SK-N-SH (cell line): Measurements from ENCODE around the gene ARHGEF28. TPM values are rescaled to one million over a fixed set of nuclear protein-coding genes. Genes with fewer than 3 reads are reported as not detected.

Experiments
- CTCF ChIA-PET: fragments of 300-600, 350-600 bp; formaldehyde crosslinking; extraction: SDS; loops from one replicate; lab custom pipeline; 2021; lab: Yijun Ruan, JAX
- POLR2A ChIA-PET: fragments of 350-600 bp; sonication (Branson Sonifier 250); formaldehyde crosslinking; extraction: SDS; loops from one replicate; lab custom pipeline; 2020; ENCODE audit warnings: antibody characterized with exemption, inconsistent platforms; lab: Yijun Ruan, JAX
- DNase-seq: peaks from one replicate; pipeline ENCODE4 v3.0.0; 2012
- H2AFZ ChIP-seq: fragments of 200-600 bp; sonication (generic); 2 replicates; pipeline ENCODE4 v1.8.1; 2016; ENCODE audit warnings: antibody characterized with exemption, mild to moderate bottlenecking, low read depth
- H3F3A ChIP-seq: fragments of 200-600 bp; sonication (generic); replicated peaks from 2 replicates; pipeline ENCODE3; 2016; ENCODE audit warnings: antibody characterized with exemption, mild to moderate bottlenecking; ENCODE audit not compliant: insufficient read depth
- H3K27ac ChIP-seq, 2 experiments: fragments of 200-500 bp in 1 of 2; fragments of 200-600 bp in 1 of 2; sonication (Bioruptor generic) in 1 of 2; sonication (generic), shearing (Covaris generic) in 1 of 2; 2 replicates each; pipeline versions ENCODE4 v1.5.1 to v1.6.1; 2014 to 2016; ENCODE audit warnings: low read depth in 2 of 2, inconsistent platforms in 1 of 2, low read length in 1 of 2, mild to moderate bottlenecking in 1 of 2, mixed read lengths in 1 of 2
- H3K27me3 ChIP-seq: fragments of 200-600 bp; sonication (generic), shearing (Covaris generic); 2 replicates; pipeline ENCODE4 v1.6.1; 2016; ENCODE audit warnings: mixed run types; ENCODE audit not compliant: insufficient read depth
- H3K36me3 ChIP-seq, 2 experiments: fragments of 200-500 bp in 1 of 2; fragments of 200-600 bp in 1 of 2; sonication (Bioruptor generic) in 1 of 2; sonication (generic) in 1 of 2; replicated peaks in 1 of 2; 2 replicates each; pipeline versions ENCODE3 to v1.5.1; 2014 to 2016; ENCODE audit warnings: low read length in 1 of 2, mild to moderate bottlenecking in 1 of 2; ENCODE audit not compliant: insufficient read depth in 2 of 2, control insufficient read depth in 1 of 2
- H3K4me1 ChIP-seq, 2 experiments: fragments of 200-500 bp in 1 of 2; fragments of 200-600 bp in 1 of 2; sonication (Bioruptor generic) in 1 of 2; sonication (generic), shearing (Covaris generic) in 1 of 2; 2 replicates each; pipeline versions ENCODE4 v1.5.1 to v1.6.1; 2014 to 2016; ENCODE audit warnings: low read depth in 1 of 2, low read length in 1 of 2, mixed run types in 1 of 2; ENCODE audit not compliant: insufficient read depth in 2 of 2, control insufficient read depth in 1 of 2
- H3K4me2 ChIP-seq: fragments of 200-600 bp; sonication (generic), shearing (Covaris generic); 2 replicates; pipeline ENCODE4 v1.6.1; 2017; ENCODE audit warnings: mixed run types
- H3K4me3 ChIP-seq, 2 experiments: fragments of 200-500 bp in 1 of 2; fragments of 200-600 bp in 1 of 2; sonication (Bioruptor generic) in 1 of 2; sonication (generic), shearing (Covaris generic) in 1 of 2; 2 replicates each; pipeline versions ENCODE4 v1.5.1 to v1.8.1; 2014 to 2016; ENCODE audit warnings: low read depth in 2 of 2, inconsistent platforms in 1 of 2, low read length in 1 of 2, mild to moderate bottlenecking in 1 of 2, mixed read lengths in 1 of 2, moderate library complexity in 1 of 2
- H3K79me2 ChIP-seq: fragments of 200-600 bp; sonication (generic); 2 replicates; pipeline ENCODE4 v1.8.1; 2017; ENCODE audit warnings: mild to moderate bottlenecking; ENCODE audit not compliant: insufficient read depth
- H3K9ac ChIP-seq: fragments of 200-600 bp; sonication (generic); 2 replicates; pipeline ENCODE4 v1.6.1; 2017; ENCODE audit warnings: mixed run types
- H3K9me2 ChIP-seq: fragments of 200-600 bp; sonication (generic); 2 replicates; pipeline ENCODE4 v1.6.1; 2017; ENCODE audit warnings: mixed run types
- H3K9me3 ChIP-seq: fragments of 200-600 bp; sonication (generic); 2 replicates; pipeline ENCODE4 v1.6.1; 2017; ENCODE audit warnings: mixed run types, mild to moderate bottlenecking, moderate library complexity
- H4K20me1 ChIP-seq: fragments of 200-600 bp; sonication (generic); 2 replicates; pipeline ENCODE4 v1.6.1; 2017; ENCODE audit warnings: mild to moderate bottlenecking, mixed run types; ENCODE audit not compliant: insufficient read depth
- CHD2 ChIP-seq: fragments of 150-350 bp; IDR thresholded peaks from 2 replicates; pipeline ENCODE4 v1.6.1; 2018; ENCODE audit warnings: low read length; ENCODE audit not compliant: partially characterized antibody
- ELF1 ChIP-seq: IDR thresholded peaks from 2 replicates; pipeline ENCODE4 v1.4.0; 2012
- EZH2phosphoT487 ChIP-seq: fragments of 200-600 bp; sonication (generic); IDR thresholded peaks from 2 replicates; pipeline ENCODE4 v1.6.1; 2017; ENCODE audit warnings: low read depth, mixed run types, mild to moderate bottlenecking, antibody characterized with exemption, moderate library complexity, borderline replicate concordance
- FOXJ3 ChIP-seq: sonication (generic); formaldehyde crosslinking; IDR thresholded peaks from 2 replicates; pipeline ENCODE4 v1.5.1; 2020; ENCODE audit warnings: mild to moderate bottlenecking, missing genetic modification reagents
- GATA2 ChIP-seq: sonication (generic); formaldehyde crosslinking; IDR thresholded peaks from 2 replicates; pipeline ENCODE4 v1.5.0; 2020; ENCODE audit warnings: mild to moderate bottlenecking, missing genetic modification reagents
- JUND ChIP-seq: IDR thresholded peaks from 2 replicates; pipeline ENCODE4 v1.4.0; 2012
- MXI1 ChIP-seq: IDR thresholded peaks from 2 replicates; pipeline ENCODE4 v1.6.1; 2012; ENCODE audit warnings: mild to moderate bottlenecking, low read depth, low read length, improper control_type of control experiment
- NFIC ChIP-seq: IDR thresholded peaks from 2 replicates; pipeline ENCODE4 v1.4.0; 2012; ENCODE audit warnings: borderline replicate concordance
- RAD21 ChIP-seq: IDR thresholded peaks from 2 replicates; pipeline ENCODE4 v1.6.1; 2012; ENCODE audit warnings: mild to moderate bottlenecking, low read length
- SIN3A ChIP-seq: IDR thresholded peaks from 2 replicates; pipeline ENCODE4 v1.6.1; 2012; ENCODE audit warnings: low read depth, mild to moderate bottlenecking, low read length, moderate library complexity, borderline replicate concordance
- TAF1 ChIP-seq: IDR thresholded peaks from 2 replicates; pipeline ENCODE4 v1.6.1; 2012; ENCODE audit warnings: low read depth, mild to moderate bottlenecking, low read length, moderate library complexity, borderline replicate concordance
- TCF12 ChIP-seq: IDR thresholded peaks from 2 replicates; pipeline ENCODE4 v1.4.0; 2012
- TEAD4 ChIP-seq: IDR thresholded peaks from 2 replicates; pipeline ENCODE4 v1.4.0; 2012; ENCODE audit warnings: mild to moderate bottlenecking, borderline replicate concordance; ENCODE audit not compliant: insufficient read depth
- YY1 ChIP-seq: IDR thresholded peaks from 2 replicates; pipeline ENCODE4 v1.4.0; 2012; ENCODE audit warnings: low read depth, mild to moderate bottlenecking
- WGBS: methylation state at CpG from one replicate; pipeline ENCODE4 v1.1.6; 2017; ENCODE audit warnings: low lambda C conversion rate; 5-methylcytosine and 5-hydroxymethylcytosine counted together
- polyA plus RNA-seq, 3 experiments: library from polyadenylated mRNA; depleted of rRNA; stranded (reverse); fragments of >200 nt; gene quantifications; 2 replicates each; pipeline ENCODE4 v1.2.3, GENCODE V29; 2012
- TF ChIP-seq, protein P1 (sequence below): IDR thresholded peaks from 2 replicates; pipeline ENCODE4 v1.4.0; 2012; ENCODE audit warnings: low read depth
- TF ChIP-seq, protein P2 (sequence below): fragments of 200-600 bp; sonication (generic); IDR thresholded peaks from 2 replicates; pipeline ENCODE4 v1.6.1; 2017; ENCODE audit warnings: antibody characterized with exemption, mild to moderate bottlenecking, moderate library complexity
- TF ChIP-seq, protein P3 (sequence below): IDR thresholded peaks from 2 replicates; pipeline ENCODE4 v1.4.0; 2012; ENCODE audit warnings: low read depth, borderline replicate concordance
- TF ChIP-seq, protein P4 (sequence below): fragments of 150-350 bp; IDR thresholded peaks from 2 replicates; pipeline ENCODE4 v1.6.1; 2017; ENCODE audit warnings: antibody characterized with exemption, low read length, low read depth, borderline replicate concordance
- TF ChIP-seq, protein P5 (sequence below): IDR thresholded peaks from 2 replicates; pipeline ENCODE4 v1.6.1; 2012; ENCODE audit warnings: mild to moderate bottlenecking, low read depth, low read length, moderate library complexity

ARHGEF28 gene
- polyA plus RNA-seq, 1 of the 3 experiments (the other 2 are of a cell fraction): 4.2 TPM

DNA sequence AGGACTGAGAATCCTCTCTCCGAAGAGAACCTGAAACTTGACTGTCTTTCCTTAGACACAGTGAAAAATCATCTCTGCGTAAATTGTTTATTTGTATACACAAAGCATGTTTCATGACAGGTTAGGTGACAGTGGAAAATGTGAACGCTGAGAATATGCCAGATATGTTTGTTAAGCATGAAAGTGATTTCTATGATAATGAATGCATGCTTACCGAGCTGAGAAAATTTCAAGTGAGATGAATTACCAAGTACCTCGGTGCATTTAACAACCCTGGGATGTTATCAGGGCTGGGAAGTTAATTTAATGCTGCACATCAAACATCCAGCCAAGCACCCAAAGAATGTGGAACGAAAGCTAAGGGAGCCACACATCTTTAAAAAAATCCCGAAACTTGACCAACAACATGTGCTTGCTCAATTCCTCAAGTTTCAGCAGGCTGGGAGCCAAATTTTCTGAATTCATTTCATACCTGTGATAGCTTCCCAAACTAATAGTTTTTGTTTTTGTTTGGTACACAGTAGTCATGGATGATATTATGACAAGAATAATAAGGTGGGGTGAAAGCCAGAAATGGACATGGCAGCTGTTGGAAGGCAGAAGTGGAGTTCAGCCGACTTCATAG lies 336.9 kb downstream of the ARHGEF28 start:
- POLR2A ChIA-PET: no interaction called here
- Histone ChIP-seq H3K9me2 (no peaks in the 10 kb centered on the region), H3K9ac (no peak overlapping the region), H3K36me3 (no peaks in the 10 kb centered on the region), H3K4me2 (no peak overlapping the region), H3F3A (no peaks in the 10 kb centered on the region), H3K4me1 (no peaks in the 10 kb centered on the region), H3K9me3 (no peaks in the 10 kb centered on the region), H3K27me3 (no peaks in the 10 kb centered on the region), H3K79me2 (no peaks in the 10 kb centered on the region), H4K20me1 (no peaks in the 10 kb centered on the region), H3K27ac (no peak overlapping the region)
- no peak for DNase-seq
- TF ChIP-seq RAD21 (no peak), TCF12 (no peak), TAF1 (no peak), JUND (no peak), GATA2 (CRISPR knock-in tag) (no peak), TEAD4 (no peak), YY1 (no peak), SIN3A (no peak), FOXJ3 (CRISPR knock-in tag) (no peak), NFIC (no peak), CHD2 (no peak), ELF1 (no peak), MXI1 (no peak), EZH2phosphoT487 (no peak)
- TF ChIP-seq, protein P1, sequence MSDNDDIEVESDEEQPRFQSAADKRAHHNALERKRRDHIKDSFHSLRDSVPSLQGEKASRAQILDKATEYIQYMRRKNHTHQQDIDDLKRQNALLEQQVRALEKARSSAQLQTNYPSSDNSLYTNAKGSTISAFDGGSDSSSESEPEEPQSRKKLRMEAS: no peak
- TF ChIP-seq, protein P2, sequence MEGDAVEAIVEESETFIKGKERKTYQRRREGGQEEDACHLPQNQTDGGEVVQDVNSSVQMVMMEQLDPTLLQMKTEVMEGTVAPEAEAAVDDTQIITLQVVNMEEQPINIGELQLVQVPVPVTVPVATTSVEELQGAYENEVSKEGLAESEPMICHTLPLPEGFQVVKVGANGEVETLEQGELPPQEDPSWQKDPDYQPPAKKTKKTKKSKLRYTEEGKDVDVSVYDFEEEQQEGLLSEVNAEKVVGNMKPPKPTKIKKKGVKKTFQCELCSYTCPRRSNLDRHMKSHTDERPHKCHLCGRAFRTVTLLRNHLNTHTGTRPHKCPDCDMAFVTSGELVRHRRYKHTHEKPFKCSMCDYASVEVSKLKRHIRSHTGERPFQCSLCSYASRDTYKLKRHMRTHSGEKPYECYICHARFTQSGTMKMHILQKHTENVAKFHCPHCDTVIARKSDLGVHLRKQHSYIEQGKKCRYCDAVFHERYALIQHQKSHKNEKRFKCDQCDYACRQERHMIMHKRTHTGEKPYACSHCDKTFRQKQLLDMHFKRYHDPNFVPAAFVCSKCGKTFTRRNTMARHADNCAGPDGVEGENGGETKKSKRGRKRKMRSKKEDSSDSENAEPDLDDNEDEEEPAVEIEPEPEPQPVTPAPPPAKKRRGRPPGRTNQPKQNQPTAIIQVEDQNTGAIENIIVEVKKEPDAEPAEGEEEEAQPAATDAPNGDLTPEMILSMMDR: no peak
- TF ChIP-seq, protein P3, sequence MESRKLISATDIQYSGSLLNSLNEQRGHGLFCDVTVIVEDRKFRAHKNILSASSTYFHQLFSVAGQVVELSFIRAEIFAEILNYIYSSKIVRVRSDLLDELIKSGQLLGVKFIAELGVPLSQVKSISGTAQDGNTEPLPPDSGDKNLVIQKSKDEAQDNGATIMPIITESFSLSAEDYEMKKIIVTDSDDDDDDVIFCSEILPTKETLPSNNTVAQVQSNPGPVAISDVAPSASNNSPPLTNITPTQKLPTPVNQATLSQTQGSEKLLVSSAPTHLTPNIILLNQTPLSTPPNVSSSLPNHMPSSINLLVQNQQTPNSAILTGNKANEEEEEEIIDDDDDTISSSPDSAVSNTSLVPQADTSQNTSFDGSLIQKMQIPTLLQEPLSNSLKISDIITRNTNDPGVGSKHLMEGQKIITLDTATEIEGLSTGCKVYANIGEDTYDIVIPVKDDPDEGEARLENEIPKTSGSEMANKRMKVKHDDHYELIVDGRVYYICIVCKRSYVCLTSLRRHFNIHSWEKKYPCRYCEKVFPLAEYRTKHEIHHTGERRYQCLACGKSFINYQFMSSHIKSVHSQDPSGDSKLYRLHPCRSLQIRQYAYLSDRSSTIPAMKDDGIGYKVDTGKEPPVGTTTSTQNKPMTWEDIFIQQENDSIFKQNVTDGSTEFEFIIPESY: no peak
- TF ChIP-seq, protein P4, sequence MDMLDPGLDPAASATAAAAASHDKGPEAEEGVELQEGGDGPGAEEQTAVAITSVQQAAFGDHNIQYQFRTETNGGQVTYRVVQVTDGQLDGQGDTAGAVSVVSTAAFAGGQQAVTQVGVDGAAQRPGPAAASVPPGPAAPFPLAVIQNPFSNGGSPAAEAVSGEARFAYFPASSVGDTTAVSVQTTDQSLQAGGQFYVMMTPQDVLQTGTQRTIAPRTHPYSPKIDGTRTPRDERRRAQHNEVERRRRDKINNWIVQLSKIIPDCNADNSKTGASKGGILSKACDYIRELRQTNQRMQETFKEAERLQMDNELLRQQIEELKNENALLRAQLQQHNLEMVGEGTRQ: no peak
- TF ChIP-seq, protein P5, sequence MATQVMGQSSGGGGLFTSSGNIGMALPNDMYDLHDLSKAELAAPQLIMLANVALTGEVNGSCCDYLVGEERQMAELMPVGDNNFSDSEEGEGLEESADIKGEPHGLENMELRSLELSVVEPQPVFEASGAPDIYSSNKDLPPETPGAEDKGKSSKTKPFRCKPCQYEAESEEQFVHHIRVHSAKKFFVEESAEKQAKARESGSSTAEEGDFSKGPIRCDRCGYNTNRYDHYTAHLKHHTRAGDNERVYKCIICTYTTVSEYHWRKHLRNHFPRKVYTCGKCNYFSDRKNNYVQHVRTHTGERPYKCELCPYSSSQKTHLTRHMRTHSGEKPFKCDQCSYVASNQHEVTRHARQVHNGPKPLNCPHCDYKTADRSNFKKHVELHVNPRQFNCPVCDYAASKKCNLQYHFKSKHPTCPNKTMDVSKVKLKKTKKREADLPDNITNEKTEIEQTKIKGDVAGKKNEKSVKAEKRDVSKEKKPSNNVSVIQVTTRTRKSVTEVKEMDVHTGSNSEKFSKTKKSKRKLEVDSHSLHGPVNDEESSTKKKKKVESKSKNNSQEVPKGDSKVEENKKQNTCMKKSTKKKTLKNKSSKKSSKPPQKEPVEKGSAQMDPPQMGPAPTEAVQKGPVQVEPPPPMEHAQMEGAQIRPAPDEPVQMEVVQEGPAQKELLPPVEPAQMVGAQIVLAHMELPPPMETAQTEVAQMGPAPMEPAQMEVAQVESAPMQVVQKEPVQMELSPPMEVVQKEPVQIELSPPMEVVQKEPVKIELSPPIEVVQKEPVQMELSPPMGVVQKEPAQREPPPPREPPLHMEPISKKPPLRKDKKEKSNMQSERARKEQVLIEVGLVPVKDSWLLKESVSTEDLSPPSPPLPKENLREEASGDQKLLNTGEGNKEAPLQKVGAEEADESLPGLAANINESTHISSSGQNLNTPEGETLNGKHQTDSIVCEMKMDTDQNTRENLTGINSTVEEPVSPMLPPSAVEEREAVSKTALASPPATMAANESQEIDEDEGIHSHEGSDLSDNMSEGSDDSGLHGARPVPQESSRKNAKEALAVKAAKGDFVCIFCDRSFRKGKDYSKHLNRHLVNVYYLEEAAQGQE: no peak
- TF ChIP-seq, all 33 proteins: peak for 0
- Histone ChIP-seq H2AFZ (no peak overlapping the region), H3K4me3 (no peak overlapping the region)
- WGBS: 65% methylated on average over 8 of the region's 8 CpGs
- CTCF ChIA-PET: interaction anchor here (1.2 to 1.4 kb wide), 2 partner anchors 22 to 60 kb away, joined by 3 to 4 read pairs; no protein-coding TSS in a partner anchor
